KMS-11 (cell line): ENCODE results near the gene HES3.
A peak's percentile ranks its signal among the peaks of the same experiment; 100 is the strongest.

Experiments used
- H2AFZ ChIP-seq: fragments of 200-600 bp; sonication (generic); 2 replicates; pipeline ENCODE4 v1.6.1; 2016; ENCODE audit warnings: antibody characterized with exemption, mixed run types, low read depth
- H3K27ac ChIP-seq: fragments of 200-600 bp; sonication (generic); 2 replicates; pipeline ENCODE4 v1.6.1; 2016; ENCODE audit warnings: mild to moderate bottlenecking, mixed run types
- H3K27me3 ChIP-seq: fragments of 200-600 bp; sonication (generic); 2 replicates; pipeline ENCODE4 v1.6.1; 2017; ENCODE audit warnings: mild to moderate bottlenecking, low read depth, mixed run types, moderate library complexity; ENCODE audit not compliant: insufficient read depth
- H3K36me3 ChIP-seq: fragments of 200-600 bp; sonication (generic); 2 replicates; pipeline ENCODE4 v1.6.1; 2017; ENCODE audit warnings: mild to moderate bottlenecking, mixed run types; ENCODE audit not compliant: insufficient read depth
- H3K4me1 ChIP-seq: fragments of 200-600 bp; sonication (generic); 2 replicates; pipeline ENCODE4 v1.6.1; 2016; ENCODE audit warnings: mild to moderate bottlenecking, low read depth, mixed run types; ENCODE audit not compliant: poor library complexity, severe bottlenecking
- H3K4me2 ChIP-seq: fragments of 200-600 bp; sonication (generic); 2 replicates; pipeline ENCODE4 v1.7.0; 2016; ENCODE audit warnings: mild to moderate bottlenecking, mixed run types
- H3K4me3 ChIP-seq: fragments of 200-600 bp; sonication (generic); IDR thresholded peaks from 2 replicates; pipeline ENCODE4 v1.6.1; 2017; ENCODE audit warnings: low read depth, low read length, mixed read lengths; ENCODE audit not compliant: insufficient read depth
- H3K79me2 ChIP-seq: fragments of 200-600 bp; sonication (generic); 2 replicates; pipeline ENCODE4 v1.6.1; 2016; ENCODE audit warnings: low read depth, mixed run types; ENCODE audit not compliant: insufficient read depth
- H3K9ac ChIP-seq: fragments of 200-600 bp; sonication (generic); 2 replicates; pipeline ENCODE4 v1.6.1; 2016; ENCODE audit warnings: mild to moderate bottlenecking, mixed run types
- H4K20me1 ChIP-seq: fragments of 200-600 bp; sonication (generic); 2 replicates; pipeline ENCODE4 v1.6.1; 2016; ENCODE audit warnings: mild to moderate bottlenecking, mixed run types; ENCODE audit not compliant: insufficient read depth
- CTCF ChIP-seq: fragments of 200-600 bp; sonication (generic); conservative IDR thresholded peaks from 2 replicates; pipeline ENCODE4 v1.6.1; 2017; ENCODE audit warnings: low read depth, mild to moderate bottlenecking, antibody characterized with exemption, low read length, moderate library complexity, mixed read lengths

The HES3 gene

GRCh38 chr1:6260433-6260934, 16.5 kb downstream of the HES3 start:
- Histone ChIP-seq H2AFZ (peak overlapping the region; percentile 71), H3K27ac (no peak overlapping the region), H3K4me1 (peaks cover 7% of the 10 kb centered on the region), H4K20me1 (no peaks in the 10 kb centered on the region), H3K4me2 (peak overlapping the region; percentile 66), H3K79me2 (no peaks in the 10 kb centered on the region), H3K9ac (no peak overlapping the region; the same call in 1 of the 2 replicates), H3K36me3 (no peaks in the 10 kb centered on the region), H3K4me3 (peak overlapping the region; percentile 45), H3K27me3 (peaks cover 5% of the 10 kb centered on the region)
- TF ChIP-seq CTCF = no peak

GRCh38 chr1:6260961-6261614, 17.1 kb downstream of the HES3 start, which contains the start of gene GPR153:
GPR153 (minus strand) TSS chr1:6261098; CDS start chr1:6254905, 6,193 bp downstream.
- Histone ChIP-seq H3K4me3 (peak within 1 kb of the TSS; percentile 45), H3K4me2 (peak within 1 kb of the TSS; percentile 68), H3K36me3 (no peaks in the 10 kb centered on the region), H3K79me2 (no peaks in the 10 kb centered on the region), H3K4me1 (peaks cover 7% of the 10 kb centered on the region), H4K20me1 (no peaks in the 10 kb centered on the region), H3K27ac (no peak within 1 kb of the TSS), H2AFZ (peak within 1 kb of the TSS; percentile 71), H3K9ac (no peak within 1 kb of the TSS; the same call in 1 of the 2 replicates), H3K27me3 (peaks cover 5% of the 10 kb centered on the region)
- TF ChIP-seq CTCF = no peak

- no peaks in the 10 kb centered on the region for H4K20me1 ChIP-seq
- peaks cover 5% of the 10 kb centered on the region for H3K27me3 ChIP-seq
- no peak overlapping the region for H3K9ac ChIP-seq
- no peak overlapping the region for H3K4me3 ChIP-seq
- TF ChIP-seq CTCF = no peak
- H3K27ac ChIP-seq = no peak overlapping the region
- H2AFZ ChIP-seq = no peak overlapping the region; the same call in 1 of the 2 replicates
- H3K4me1 ChIP-seq = peaks cover 7% of the 10 kb centered on the region
- no peak overlapping the region; the same call in 1 of the 2 replicates for H3K4me2 ChIP-seq
- no peaks in the 10 kb centered on the region for H3K79me2 ChIP-seq
- H3K36me3 ChIP-seq = no peaks in the 10 kb centered on the region
Measured at GRCh38 chr1:6261615-6261995, 17.6 kb downstream of the HES3 start.

- Histone ChIP-seq H4K20me1 (no peaks in the 10 kb centered on the region), H3K27ac (no peak overlapping the region), H3K36me3 (no peaks in the 10 kb centered on the region), H3K4me2 (no peak overlapping the region), H3K4me3 (no peak overlapping the region), H3K27me3 (peaks cover 5% of the 10 kb centered on the region), H2AFZ (no peak overlapping the region), H3K79me2 (no peaks in the 10 kb centered on the region), H3K9ac (no peak overlapping the region), H3K4me1 (peaks cover 7% of the 10 kb centered on the region)
- no peak for TF ChIP-seq CTCF
Measured at GRCh38 chr1:6262555-6263420, 18.8 kb downstream of the HES3 start.
